Measurements from ENCODE around the gene CINP.

DNA sequence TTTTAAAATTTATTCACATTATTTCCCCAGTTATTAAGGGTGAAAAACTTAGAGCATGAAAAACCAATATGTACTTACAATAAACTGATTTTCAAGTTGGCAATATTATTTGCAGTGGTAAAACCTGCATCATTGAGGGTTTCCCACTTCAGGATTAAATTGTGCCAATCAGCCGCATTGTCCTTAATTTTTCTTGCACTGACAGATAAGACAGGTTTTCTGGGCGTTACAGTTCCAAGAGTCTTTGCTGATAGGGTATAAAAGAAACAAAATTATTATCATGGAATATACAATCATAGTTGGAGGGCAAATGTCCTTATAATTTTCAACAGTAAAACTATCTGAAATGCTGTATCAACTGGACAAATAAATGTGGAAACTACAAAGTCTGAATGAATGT is 3.3 kb downstream of the CINP start:
- TF ChIP-seq POLR2AphosphoS5 (IDR thresholded peaks at IDR 0.05) (no peak), CTCF (IDR thresholded peaks at IDR 0.05) (no peak), POLR2A (IDR thresholded peaks at IDR 0.05) (no peak)
